Activated naive CD4-positive, alpha-beta T cell treated with anti-CD3 and anti-CD28 coated beads, Interleukin-2, amount 50 U/mL, for 24 hours (primary cell): ENCODE measurements around the gene NDUFS7.

Experiments used
- H3K27ac Mint-ChIP-seq: one replicate; pipeline ENCODE4 v1.8.0; 2021; ENCODE audit warnings: mild to moderate bottlenecking, mixed read lengths
- H3K27me3 Mint-ChIP-seq: one replicate; pipeline ENCODE4 v1.8.0; 2021; ENCODE audit warnings: mixed read lengths
- H3K36me3 Mint-ChIP-seq: one replicate; pipeline ENCODE4 v1.8.0; 2021; ENCODE audit warnings: mixed read lengths
- H3K4me1 Mint-ChIP-seq: one replicate; pipeline ENCODE4 v1.8.0; 2021; ENCODE audit warnings: mixed read lengths
- H3K4me3 Mint-ChIP-seq: one replicate; pipeline ENCODE4 v1.8.0; 2021; ENCODE audit warnings: mild to moderate bottlenecking, mixed read lengths
- H3K9me3 Mint-ChIP-seq: one replicate; pipeline ENCODE4 v1.8.0; 2021; ENCODE audit warnings: mixed read lengths

NDUFS7 gene

DNA sequence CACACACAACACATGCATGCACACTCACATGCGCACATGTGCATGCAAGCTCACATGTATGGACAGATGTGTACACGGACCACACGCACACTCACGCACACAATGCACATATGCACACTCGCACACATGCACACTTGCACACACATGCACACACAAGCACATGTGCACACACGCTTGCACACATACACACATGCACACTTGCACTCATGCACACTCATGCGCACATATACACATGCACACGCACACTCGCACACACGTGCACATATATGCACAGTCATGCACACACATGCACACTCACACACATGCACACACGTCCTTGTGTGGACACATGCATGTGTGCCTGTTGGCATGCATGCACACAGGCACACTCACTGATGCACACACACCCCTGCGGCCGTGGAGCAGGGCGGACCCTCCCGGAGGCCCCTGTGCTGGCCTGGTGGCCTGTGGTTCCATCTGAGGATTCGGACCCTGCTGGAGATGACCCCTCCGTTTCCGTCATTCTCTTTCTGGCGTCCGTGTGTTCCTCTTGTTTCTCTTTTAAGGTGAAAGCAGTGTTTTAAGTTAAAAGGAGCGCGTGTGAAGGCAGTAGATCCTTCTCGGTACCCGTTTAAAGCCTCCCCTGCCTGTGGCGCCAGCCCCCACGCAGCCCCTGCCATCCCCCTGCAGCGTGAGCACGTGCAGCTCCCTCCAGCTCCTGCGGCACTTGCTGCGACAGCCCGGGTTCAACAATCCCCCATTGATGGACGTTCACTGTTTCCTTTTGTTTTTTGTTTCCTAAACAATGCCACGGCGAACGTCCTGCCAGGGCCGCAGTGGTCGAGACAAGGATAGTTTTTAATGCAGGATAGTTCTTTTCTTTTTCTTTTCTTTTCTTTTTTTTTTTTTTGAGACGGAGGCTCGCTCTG, 5.6 kb downstream of the NDUFS7 start:
- Mint-ChIP-seq H3K27me3 (no peaks in the 10 kb centered on the region), H3K9me3 (no peaks in the 10 kb centered on the region), H3K4me3 (no peak overlapping the region), H3K27ac (no peak overlapping the region), H3K4me1 (peaks cover 19% of the 10 kb centered on the region), H3K36me3 (peaks cover 3% of the 10 kb centered on the region)

- Mint-ChIP-seq H3K36me3 (peaks cover 3% of the 10 kb centered on the region), H3K4me1 (peaks cover 14% of the 10 kb centered on the region), H3K4me3 (no peak overlapping the region), H3K9me3 (no peaks in the 10 kb centered on the region), H3K27ac (no peak overlapping the region), H3K27me3 (no peaks in the 10 kb centered on the region)
These were observed 7.2 kb downstream of the NDUFS7 start for GRCh38 chr19:1390890-1391423.

DNA sequence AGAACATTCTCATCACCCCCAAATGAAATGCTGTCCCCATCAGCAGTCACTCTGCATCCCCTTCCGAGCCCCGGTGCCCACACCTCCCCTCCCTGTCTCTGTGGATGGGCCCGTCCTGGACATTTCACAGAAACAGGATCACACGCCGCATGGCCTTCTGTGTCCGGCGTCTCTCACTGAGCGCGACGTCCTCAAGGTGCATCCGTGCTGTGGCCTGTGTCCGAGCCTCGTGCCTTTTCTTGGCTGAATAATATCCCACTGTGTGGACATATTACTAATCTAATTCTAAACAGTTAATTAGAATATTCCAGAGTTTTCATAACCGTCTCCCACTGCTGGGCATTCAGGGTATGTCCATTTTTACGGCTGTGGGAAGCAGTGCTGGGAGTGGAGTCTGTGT, 8.7 kb downstream of the NDUFS7 start:
- Mint-ChIP-seq H3K36me3 (peaks cover 3% of the 10 kb centered on the region), H3K4me1 (peaks cover 9% of the 10 kb centered on the region), H3K4me3 (no peak overlapping the region)

GRCh38 chr19:1392939-1393530, 9.3 kb downstream of the NDUFS7 start:
- no peaks in the 10 kb centered on the region for H3K27me3 Mint-ChIP-seq
- peaks cover 3% of the 10 kb centered on the region for H3K36me3 Mint-ChIP-seq
- H3K9me3 Mint-ChIP-seq: no peaks in the 10 kb centered on the region
- H3K27ac Mint-ChIP-seq: no peak overlapping the region
- no peak overlapping the region for H3K4me3 Mint-ChIP-seq
- H3K4me1 Mint-ChIP-seq: peaks cover 9% of the 10 kb centered on the region

More for the DNA sequence above, 8.7 kb downstream of the NDUFS7 start:
- Mint-ChIP-seq H3K9me3 (no peaks in the 10 kb centered on the region), H3K27me3 (no peaks in the 10 kb centered on the region), H3K27ac (no peak overlapping the region)

DNA sequence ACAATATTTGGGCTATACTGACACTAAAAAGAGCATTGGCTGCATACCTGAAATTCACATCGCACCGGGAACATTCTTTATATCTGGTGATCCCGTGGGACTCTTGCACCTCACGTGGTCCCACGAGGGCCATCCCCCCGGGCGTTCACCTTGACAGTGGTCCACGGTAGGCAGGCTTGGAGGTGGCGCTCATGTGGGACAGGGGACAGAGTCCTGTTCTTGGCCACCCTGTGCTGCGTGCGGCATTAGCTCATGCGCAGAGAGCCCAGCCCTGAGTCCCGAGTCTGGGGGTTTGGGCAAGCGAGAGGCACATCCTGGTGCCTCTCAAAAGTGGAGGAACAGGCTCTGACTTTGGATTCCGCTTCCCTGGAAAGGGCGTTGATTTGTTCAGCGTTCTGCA, 10.1 kb downstream of the NDUFS7 start:
- Mint-ChIP-seq H3K4me1 (peaks cover 8% of the 10 kb centered on the region), H3K27ac (no peak overlapping the region), H3K9me3 (no peaks in the 10 kb centered on the region), H3K36me3 (peaks cover 1% of the 10 kb centered on the region), H3K4me3 (no peak overlapping the region), H3K27me3 (no peaks in the 10 kb centered on the region)

DNA sequence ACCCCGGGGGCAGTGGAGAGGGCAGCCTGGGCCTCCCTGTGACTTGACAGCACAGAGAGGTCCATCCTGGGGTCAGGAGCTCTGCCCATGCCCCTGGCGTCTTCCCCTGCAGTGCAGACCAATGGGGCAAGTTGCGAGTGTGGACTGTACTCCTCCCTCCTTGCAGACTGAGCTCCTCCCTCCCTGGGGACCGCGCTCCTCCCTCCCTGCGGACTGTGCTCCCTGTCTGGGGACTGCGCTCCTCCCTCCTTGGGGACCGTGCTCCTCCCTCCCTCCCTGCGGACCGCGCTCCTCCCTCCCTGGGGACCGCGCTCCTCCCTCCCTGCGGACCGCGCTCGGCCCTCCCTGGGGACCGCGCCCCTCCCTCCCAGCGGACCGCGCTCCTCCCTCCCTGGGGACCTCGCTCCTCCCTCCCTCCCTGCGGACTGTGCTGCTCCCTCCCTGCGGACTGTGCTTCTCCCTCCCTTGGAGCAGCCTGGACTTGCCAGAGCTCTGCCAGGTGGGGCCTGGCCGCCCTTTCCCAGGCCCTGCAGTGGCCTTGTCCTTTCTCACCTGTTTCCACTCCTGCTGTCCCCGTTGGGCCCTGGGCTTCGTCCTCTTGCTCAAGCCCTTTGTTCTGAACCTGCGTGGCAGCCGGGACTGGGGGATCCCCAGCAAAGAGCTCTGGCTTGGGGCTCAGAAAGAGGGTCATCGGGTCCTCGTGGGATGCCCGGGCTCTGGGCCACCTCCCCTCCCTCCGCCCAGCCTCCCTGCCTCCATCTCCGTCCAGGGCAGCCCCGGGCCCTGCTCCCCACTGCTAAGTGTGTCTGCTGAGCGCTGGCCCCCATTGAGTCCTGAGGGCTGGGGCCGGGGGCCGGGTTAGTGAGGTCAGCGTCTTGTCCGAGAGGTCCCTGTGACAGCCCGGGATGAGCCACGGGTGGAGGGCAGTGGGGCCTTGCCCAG, 10.8 kb downstream of the NDUFS7 start:
- Mint-ChIP-seq H3K9me3 (no peaks in the 10 kb centered on the region), H3K4me1 (peaks cover 5% of the 10 kb centered on the region), H3K4me3 (no peak overlapping the region), H3K36me3 (peaks cover 1% of the 10 kb centered on the region), H3K27me3 (no peaks in the 10 kb centered on the region), H3K27ac (peak overlapping the region; percentile 35)

DNA sequence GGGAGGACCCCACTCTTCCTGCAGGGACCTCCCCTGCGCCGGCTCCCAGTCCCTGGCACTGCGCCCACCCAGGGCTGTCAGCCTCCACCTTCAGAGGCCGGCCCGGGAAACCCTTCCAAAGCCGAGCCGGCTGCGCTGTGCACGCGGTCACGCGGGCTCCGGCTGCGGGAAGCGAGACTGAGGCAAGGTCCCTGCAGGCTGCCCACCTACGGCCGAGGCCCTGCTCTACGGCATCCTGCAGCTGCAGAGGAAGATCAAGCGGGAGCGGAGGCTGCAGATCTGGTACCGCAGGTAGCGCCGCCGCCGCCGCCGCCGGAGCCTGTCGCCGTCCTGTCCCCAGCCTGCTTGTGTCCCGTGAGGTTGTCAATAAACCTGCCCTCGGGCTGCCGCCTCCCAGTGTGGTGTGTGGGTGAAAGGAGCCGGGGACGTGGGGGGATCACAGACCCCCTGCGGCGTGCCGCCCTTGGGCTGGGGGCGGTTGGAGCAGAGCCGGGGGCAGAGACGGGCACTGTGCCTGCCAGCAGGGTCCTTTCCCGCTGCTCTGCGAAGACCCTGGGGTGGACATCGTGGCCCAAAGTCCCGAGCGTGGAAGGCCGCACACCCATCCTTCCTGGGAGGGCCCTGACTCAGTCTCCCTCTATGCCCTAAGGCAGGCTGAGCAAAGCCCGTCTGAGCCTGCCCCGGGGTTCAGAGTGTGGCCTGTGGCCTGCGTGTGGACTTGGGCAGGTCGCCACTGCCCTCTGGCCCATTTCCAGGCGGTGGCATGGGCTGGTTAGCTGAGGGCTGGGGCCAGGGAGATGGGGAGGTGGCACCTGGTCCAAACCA, 11.7 kb downstream of the NDUFS7 start:
- Mint-ChIP-seq H3K4me3 (no peak overlapping the region), H3K27me3 (no peaks in the 10 kb centered on the region), H3K9me3 (no peaks in the 10 kb centered on the region), H3K27ac (no peak overlapping the region), H3K36me3 (peaks cover 1% of the 10 kb centered on the region), H3K4me1 (peaks cover 9% of the 10 kb centered on the region)

- no peaks in the 10 kb centered on the region for H3K27me3 Mint-ChIP-seq
- no peak overlapping the region for H3K4me3 Mint-ChIP-seq
- peaks cover 1% of the 10 kb centered on the region for H3K36me3 Mint-ChIP-seq
- no peaks in the 10 kb centered on the region for H3K9me3 Mint-ChIP-seq
- peaks cover 9% of the 10 kb centered on the region for H3K4me1 Mint-ChIP-seq
- no peak overlapping the region for H3K27ac Mint-ChIP-seq
These were observed 12.5 kb downstream of the NDUFS7 start for GRCh38 chr19:1396019-1396767.

- Mint-ChIP-seq H3K4me3 (no peak overlapping the region), H3K4me1 (peaks cover 9% of the 10 kb centered on the region), H3K9me3 (no peaks in the 10 kb centered on the region), H3K27me3 (no peaks in the 10 kb centered on the region), H3K27ac (no peak overlapping the region), H3K36me3 (peaks cover 1% of the 10 kb centered on the region)
These were observed 13.3 kb downstream of the NDUFS7 start for GRCh38 chr19:1396768-1397679.

GRCh38 chr19:1397838-1398237, 14.1 kb downstream of the NDUFS7 start:
- Mint-ChIP-seq H3K9me3 (no peaks in the 10 kb centered on the region), H3K36me3 (no peaks in the 10 kb centered on the region), H3K4me1 (peaks cover 14% of the 10 kb centered on the region), H3K27me3 (no peaks in the 10 kb centered on the region), H3K4me3 (no peak overlapping the region), H3K27ac (no peak overlapping the region)

DNA sequence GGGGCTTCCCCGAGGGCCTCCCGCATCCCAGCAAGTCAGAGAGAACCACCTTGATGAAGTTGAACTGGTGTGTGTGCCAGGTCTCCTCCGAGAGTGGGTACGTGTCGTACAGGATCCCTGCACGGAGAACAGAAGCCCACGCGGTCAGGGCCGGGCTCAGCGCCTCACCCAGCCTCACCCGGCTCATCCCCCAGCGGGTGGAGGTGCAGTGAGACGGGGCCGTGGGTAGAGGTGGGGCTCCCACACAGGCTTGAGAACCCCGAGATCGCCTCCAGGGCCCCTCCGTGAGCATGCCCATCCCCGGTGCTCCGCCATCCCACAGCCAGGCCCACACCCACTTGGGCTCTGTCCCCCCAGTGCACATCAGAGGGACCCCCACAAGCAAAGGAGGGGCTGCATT, 15.4 kb downstream of the NDUFS7 start:
- Mint-ChIP-seq H3K4me1 (peaks cover 16% of the 10 kb centered on the region), H3K27ac (no peak overlapping the region), H3K9me3 (no peaks in the 10 kb centered on the region), H3K27me3 (no peaks in the 10 kb centered on the region), H3K36me3 (no peaks in the 10 kb centered on the region), H3K4me3 (no peak overlapping the region)

DNA sequence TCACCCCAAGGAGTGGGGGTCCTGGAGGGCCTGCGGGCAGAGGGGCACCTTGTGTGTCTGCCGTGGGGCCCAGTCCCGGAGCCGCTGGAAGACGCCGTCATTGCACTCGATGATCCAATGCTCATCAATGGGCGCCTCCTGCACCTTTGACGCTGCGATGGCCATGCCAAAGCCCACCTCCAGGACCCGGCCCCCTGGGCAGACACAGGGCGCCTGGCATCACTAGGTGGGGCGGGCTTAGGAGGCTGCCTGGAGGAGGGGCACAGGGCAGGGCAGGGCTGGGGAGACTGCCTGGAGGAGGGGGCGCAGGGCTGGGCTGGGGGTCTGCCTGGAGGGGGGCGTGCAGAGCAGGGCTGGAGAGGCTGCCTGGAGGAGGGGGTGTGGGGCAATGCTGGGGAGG, 16.0 kb downstream of the NDUFS7 start:
- Mint-ChIP-seq H3K27ac (no peak overlapping the region), H3K27me3 (no peaks in the 10 kb centered on the region), H3K4me3 (no peak overlapping the region), H3K4me1 (peaks cover 16% of the 10 kb centered on the region), H3K9me3 (no peaks in the 10 kb centered on the region), H3K36me3 (no peaks in the 10 kb centered on the region)

GRCh38 chr19:1400281-1401137, 16.8 kb downstream of the NDUFS7 start:
- Mint-ChIP-seq H3K27me3 (no peaks in the 10 kb centered on the region), H3K4me1 (peaks cover 16% of the 10 kb centered on the region), H3K4me3 (peak overlapping the region; percentile 68), H3K27ac (no peak overlapping the region), H3K36me3 (no peaks in the 10 kb centered on the region), H3K9me3 (no peaks in the 10 kb centered on the region)
